ENCODE data around the gene FGGY. TPM values are rescaled to one million over a fixed set of nuclear protein-coding genes. Genes with fewer than 3 reads are reported as not detected.

Gene FGGY
- total and polyA plus RNA-seq, 2 donors (not counting 1 experiment from before 2014, with no cell fraction given): 6.1 to 38.5 TPM

DNA sequence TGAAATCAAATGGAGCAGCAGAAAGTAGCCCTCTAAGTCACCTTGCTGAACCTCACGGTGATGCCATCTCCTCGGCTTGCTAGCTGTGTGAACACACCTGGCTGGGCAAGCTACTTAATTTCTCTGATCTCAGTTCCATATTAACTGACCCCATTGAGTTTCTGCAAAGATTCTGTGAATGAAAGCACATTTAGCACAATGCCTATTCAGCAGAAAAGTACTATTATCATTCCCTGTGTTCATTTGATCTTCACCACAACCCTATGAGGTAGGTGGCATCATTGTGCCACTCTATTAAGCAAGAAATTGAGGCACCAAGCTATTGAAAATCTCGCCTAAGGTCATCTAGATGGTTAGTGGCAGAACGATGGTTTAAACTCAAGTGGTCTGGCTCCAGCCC lies 387.8 kb downstream of the FGGY start:
- Histone ChIP-seq H3K36me3 (replicated peaks in 1 of 2; ENCODE audit: control extremely low read depth in 1 of 2, control insufficient read depth in 1 of 2, extremely low read depth in 1 of 2, insufficient read depth in 2 of 2, low read length in 1 of 2) (no peaks in the 10 kb centered on the region), H3K9ac (ENCODE audit: low read length) (no peak overlapping the region), H3K4me2 (replicated peaks; ENCODE audit: low read depth, low read length, poor library complexity, severe bottlenecking) (no peak overlapping the region), H2AFZ (ENCODE audit: insufficient read depth, low read depth, low read length, poor library complexity, severe bottlenecking) (no peak overlapping the region), H3K27ac (ENCODE audit: low read length in 2 of 2) (no peak overlapping the region), H3K27me3 (replicated peaks in 1 of 4; ENCODE audit: control extremely low read depth in 1 of 4, control insufficient read depth in 3 of 4, insufficient read depth in 4 of 4, low read length in 3 of 4) (no peaks in the 10 kb centered on the region), H3K9me3 (ENCODE audit: control extremely low read depth in 1 of 3, control insufficient read depth in 2 of 3, insufficient read depth in 1 of 3, low read length in 2 of 3) (no peaks in the 10 kb centered on the region), H3K4me3 (ENCODE audit: control extremely low read depth in 1 of 5, extremely low read depth in 1 of 5, insufficient read depth in 1 of 5, low read depth in 2 of 5, low read length in 4 of 5) (no peak overlapping the region), H4K20me1 (ENCODE audit: control insufficient read depth, insufficient read depth, low read length, poor library complexity, severe bottlenecking) (no peaks in the 10 kb centered on the region), H3K4me1 (ENCODE audit: control insufficient read depth in 2 of 2, insufficient read depth in 2 of 2, low read length in 2 of 2) (no peaks in the 10 kb centered on the region), H3K79me2 (ENCODE audit: control insufficient read depth, insufficient read depth, low read length) (no peaks in the 10 kb centered on the region)
- no peak for TF ChIP-seq EZH2 (IDR thresholded peaks at IDR 0.05; ENCODE audit: borderline replicate concordance, insufficient read depth, low read depth, low read length, poor library complexity, severe bottlenecking)
- TF ChIP-seq, protein P1, sequence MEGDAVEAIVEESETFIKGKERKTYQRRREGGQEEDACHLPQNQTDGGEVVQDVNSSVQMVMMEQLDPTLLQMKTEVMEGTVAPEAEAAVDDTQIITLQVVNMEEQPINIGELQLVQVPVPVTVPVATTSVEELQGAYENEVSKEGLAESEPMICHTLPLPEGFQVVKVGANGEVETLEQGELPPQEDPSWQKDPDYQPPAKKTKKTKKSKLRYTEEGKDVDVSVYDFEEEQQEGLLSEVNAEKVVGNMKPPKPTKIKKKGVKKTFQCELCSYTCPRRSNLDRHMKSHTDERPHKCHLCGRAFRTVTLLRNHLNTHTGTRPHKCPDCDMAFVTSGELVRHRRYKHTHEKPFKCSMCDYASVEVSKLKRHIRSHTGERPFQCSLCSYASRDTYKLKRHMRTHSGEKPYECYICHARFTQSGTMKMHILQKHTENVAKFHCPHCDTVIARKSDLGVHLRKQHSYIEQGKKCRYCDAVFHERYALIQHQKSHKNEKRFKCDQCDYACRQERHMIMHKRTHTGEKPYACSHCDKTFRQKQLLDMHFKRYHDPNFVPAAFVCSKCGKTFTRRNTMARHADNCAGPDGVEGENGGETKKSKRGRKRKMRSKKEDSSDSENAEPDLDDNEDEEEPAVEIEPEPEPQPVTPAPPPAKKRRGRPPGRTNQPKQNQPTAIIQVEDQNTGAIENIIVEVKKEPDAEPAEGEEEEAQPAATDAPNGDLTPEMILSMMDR (IDR thresholded peaks at IDR 0.05): no peak
- CTCF ChIA-PET: interaction anchor here (0.6 kb wide), 1 partner anchor 612 kb away, joined by 3 read pairs; no protein-coding TSS in a partner anchor
- intact Hi-C loops (cut with micrococcal nuclease): no loop called here
- no peak for ATAC-seq (ENCODE audit: low read depth)
- Mint-ChIP-seq H3K27ac (no peak overlapping the region), H3K4me3 (no peak overlapping the region), H3K27me3 (no peaks in the 10 kb centered on the region), H3K9me3 (ENCODE audit: insufficient read depth) (no peaks in the 10 kb centered on the region), H3K4me1 (peaks cover 3% of the 10 kb centered on the region)
- no peak for DNase-seq
- POLR2A ChIA-PET: no interaction called here
- WGBS (ENCODE audit: insufficient coverage): 99% methylated on average over 4 of the region's 4 CpGs

DNA sequence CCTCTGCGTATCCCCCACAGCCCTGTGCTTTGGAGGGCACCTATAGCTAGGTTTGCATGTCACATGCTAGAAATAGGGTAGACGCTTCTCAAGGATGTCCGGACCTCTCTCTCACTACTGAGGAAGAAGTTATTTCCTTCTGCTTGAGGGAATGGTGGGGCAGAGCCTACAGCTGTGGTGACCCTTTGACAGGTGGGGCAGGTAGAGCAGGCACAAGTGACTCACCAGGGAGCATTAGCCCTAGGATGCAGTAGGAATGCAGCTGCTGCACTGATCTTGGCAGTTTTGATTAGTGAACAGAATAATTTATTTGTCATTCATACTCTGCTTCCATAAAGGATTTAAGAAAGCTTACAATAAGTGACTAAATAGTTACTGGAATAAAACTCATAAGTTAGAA lies 388.2 kb downstream of the FGGY start:
- Histone ChIP-seq H3K79me2 (ENCODE audit: control insufficient read depth, insufficient read depth, low read length) (no peaks in the 10 kb centered on the region), H3K4me2 (replicated peaks; ENCODE audit: low read depth, low read length, poor library complexity, severe bottlenecking) (no peak overlapping the region), H3K4me3 (ENCODE audit: control extremely low read depth in 1 of 5, extremely low read depth in 1 of 5, insufficient read depth in 1 of 5, low read depth in 2 of 5, low read length in 4 of 5) (no peak overlapping the region), H3K4me1 (ENCODE audit: control insufficient read depth in 2 of 2, insufficient read depth in 2 of 2, low read length in 2 of 2) (no peaks in the 10 kb centered on the region), H3K27ac (ENCODE audit: low read length in 2 of 2) (no peak overlapping the region), H3K27me3 (replicated peaks in 1 of 4; ENCODE audit: control extremely low read depth in 1 of 4, control insufficient read depth in 3 of 4, insufficient read depth in 4 of 4, low read length in 3 of 4) (no peaks in the 10 kb centered on the region), H3K36me3 (replicated peaks in 1 of 2; ENCODE audit: control extremely low read depth in 1 of 2, control insufficient read depth in 1 of 2, extremely low read depth in 1 of 2, insufficient read depth in 2 of 2, low read length in 1 of 2) (no peaks in the 10 kb centered on the region), H4K20me1 (ENCODE audit: control insufficient read depth, insufficient read depth, low read length, poor library complexity, severe bottlenecking) (no peaks in the 10 kb centered on the region), H2AFZ (ENCODE audit: insufficient read depth, low read depth, low read length, poor library complexity, severe bottlenecking) (no peak overlapping the region), H3K9me3 (ENCODE audit: control extremely low read depth in 1 of 3, control insufficient read depth in 2 of 3, insufficient read depth in 1 of 3, low read length in 2 of 3) (no peaks in the 10 kb centered on the region), H3K9ac (ENCODE audit: low read length) (no peak overlapping the region)
- Mint-ChIP-seq H3K9me3 (ENCODE audit: insufficient read depth) (no peaks in the 10 kb centered on the region), H3K4me3 (no peak overlapping the region), H3K4me1 (peaks cover 3% of the 10 kb centered on the region), H3K27ac (no peak overlapping the region), H3K27me3 (no peaks in the 10 kb centered on the region)
- TF ChIP-seq, protein P1 (IDR thresholded peaks at IDR 0.05): no peak
- TF ChIP-seq EZH2 (IDR thresholded peaks at IDR 0.05; ENCODE audit: borderline replicate concordance, insufficient read depth, low read depth, low read length, poor library complexity, severe bottlenecking): no peak
- 100% methylated on average over 3 of the region's 3 CpGs for WGBS (ENCODE audit: insufficient coverage)
- intact Hi-C loops (cut with micrococcal nuclease): no loop called here
- CTCF ChIA-PET: interaction anchor here (0.6 kb wide), 1 partner anchor 612 kb away, joined by 3 read pairs; no protein-coding TSS in a partner anchor
- no peak for DNase-seq
- ATAC-seq (ENCODE audit: low read depth): no peak
- POLR2A ChIA-PET: no interaction called here
